Liver (tissue), 9 donors: ENCODE results near the gene PARD3B. TPM values are rescaled to one million over a fixed set of nuclear protein-coding genes. Genes with fewer than 3 reads are reported as not detected.

Experiments used
- DNase-seq: peaks from one replicate; pipeline ENCODE4 v3.0.0-alpha.2; 2017; ENCODE audit warnings: low spot score
- H3K27ac ChIP-seq, 2 donors: one replicate each; pipeline ENCODE4 v1.7.0; 2013; ENCODE audit warnings: inconsistent platforms in 2 of 2, low read length in 2 of 2, control low read depth in 1 of 2, low read depth in 1 of 2, mild to moderate bottlenecking in 1 of 2
- H3K27me3 ChIP-seq, 4 donors: one replicate each; pipeline versions ENCODE4 v1.6.1 to v1.7.0; 2013; ENCODE audit warnings: low read length in 3 of 4, inconsistent platforms in 1 of 4, mild to moderate bottlenecking in 1 of 4, moderate library complexity in 1 of 4; ENCODE audit not compliant: control insufficient read depth in 4 of 4, insufficient read depth in 4 of 4
- H3K36me3 ChIP-seq, 4 donors: one replicate each; pipeline versions ENCODE4 v1.6.1 to v1.7.0; 2013; ENCODE audit warnings: low read length in 3 of 4, mild to moderate bottlenecking in 3 of 4, low read depth in 1 of 4, moderate library complexity in 1 of 4; ENCODE audit not compliant: control insufficient read depth in 4 of 4, insufficient read depth in 3 of 4
- H3K4me1 ChIP-seq, 4 donors: one replicate each; pipeline versions ENCODE4 v1.6.1 to v1.7.0; 2013; ENCODE audit warnings: low read length in 3 of 4, mild to moderate bottlenecking in 3 of 4, moderate library complexity in 1 of 4; ENCODE audit not compliant: control insufficient read depth in 4 of 4, insufficient read depth in 4 of 4
- H3K4me3 ChIP-seq, 3 donors: one replicate each; pipeline versions ENCODE4 v1.6.1 to v1.7.0; 2013; ENCODE audit warnings: low read length in 3 of 3, control low read depth in 1 of 3, low read depth in 1 of 3, mild to moderate bottlenecking in 1 of 3
- H3K9ac ChIP-seq, 2 donors: one replicate each; pipeline ENCODE4 v1.7.0; 2013; ENCODE audit warnings: low read length in 2 of 2, mild to moderate bottlenecking in 2 of 2, moderate library complexity in 2 of 2, control low read depth in 1 of 2, low read depth in 1 of 2
- H3K9me3 ChIP-seq, 4 donors: one replicate each; pipeline versions ENCODE4 v1.6.1 to v1.7.0; 2013; ENCODE audit warnings: low read length in 3 of 4; ENCODE audit not compliant: control insufficient read depth in 4 of 4
- ATF3 ChIP-seq: IDR thresholded peaks from 2 replicates; pipeline ENCODE4 v1.6.1; 2016; ENCODE audit warnings: antibody characterized with exemption
- CTCF ChIP-seq: fragments of 150-350 bp; IDR thresholded peaks from 2 replicates; pipeline ENCODE4 v1.5.1; 2017; ENCODE audit warnings: improper control_type of control experiment, low read depth, low read length; ENCODE audit not compliant: missing input control
- FOXA1 ChIP-seq: IDR thresholded peaks from 2 replicates; pipeline ENCODE4 v1.6.1; 2016; ENCODE audit warnings: antibody characterized with exemption
- FOXA2 ChIP-seq: IDR thresholded peaks from 2 replicates; pipeline ENCODE4 v1.6.1; 2016; ENCODE audit warnings: antibody characterized with exemption
- GABPA ChIP-seq, 2 donors: IDR thresholded peaks in 1 of 2; conservative IDR thresholded peaks in 1 of 2; 2 replicates each; pipeline ENCODE4 v1.6.1; 2016; ENCODE audit warnings: antibody characterized with exemption in 2 of 2, mild to moderate bottlenecking in 1 of 2, moderate library complexity in 1 of 2
- HNF4A ChIP-seq, 2 donors: conservative IDR thresholded peaks; 2 replicates each; pipeline ENCODE4 v1.6.1; 2016; ENCODE audit warnings: antibody characterized with exemption in 2 of 2, mild to moderate bottlenecking in 2 of 2
- HNF4G ChIP-seq: IDR thresholded peaks from 2 replicates; pipeline ENCODE4 v1.6.1; 2016; ENCODE audit warnings: antibody characterized with exemption
- JUND ChIP-seq, 2 donors: IDR thresholded peaks; 2 replicates each; pipeline ENCODE4 v1.6.1; 2016; ENCODE audit warnings: antibody characterized with exemption in 2 of 2
- MAX ChIP-seq: IDR thresholded peaks from 2 replicates; pipeline ENCODE4 v1.6.1; 2016; ENCODE audit warnings: antibody characterized with exemption
- RAD21 ChIP-seq, 2 donors: IDR thresholded peaks; 2 replicates each; pipeline ENCODE4 v1.6.1; 2016; ENCODE audit warnings: antibody characterized with exemption in 2 of 2, mild to moderate bottlenecking in 2 of 2
- REST ChIP-seq: IDR thresholded peaks from 2 replicates; pipeline ENCODE4 v1.6.1; 2016; ENCODE audit warnings: antibody characterized with exemption, mild to moderate bottlenecking
- RXRA ChIP-seq, 2 donors: IDR thresholded peaks; 2 replicates each; pipeline ENCODE4 v1.6.1; 2017 to 2018; ENCODE audit warnings: antibody characterized with exemption in 2 of 2, mild to moderate bottlenecking in 1 of 2
- SP1 ChIP-seq: IDR thresholded peaks from 2 replicates; pipeline ENCODE4 v1.6.1; 2018; ENCODE audit warnings: antibody characterized with exemption, mild to moderate bottlenecking
- TAF1 ChIP-seq: conservative IDR thresholded peaks from 2 replicates; pipeline ENCODE4 v1.6.1; 2016; ENCODE audit warnings: antibody characterized with exemption, mild to moderate bottlenecking
- YY1 ChIP-seq: IDR thresholded peaks from 2 replicates; pipeline ENCODE4 v1.6.1; 2016; ENCODE audit warnings: antibody characterized with exemption, mild to moderate bottlenecking
- WGBS: extraction: QIAGEN DNeasy Blood & Tissue Kit; methylation state at CpG from one replicate; pipeline ENCODE4 v1.1.7; 2013; 5-methylcytosine and 5-hydroxymethylcytosine counted together
- polyA plus RNA-seq, 2 donors: library from polyadenylated mRNA; stranded (reverse) in 1 of 2; unstranded in 1 of 2; fragments of 200-250 nt in 1 of 2; fragments of >200 nt in 1 of 2; fragmentation: Nextera tagmentation in 1 of 2; extraction: Ambion mirVana in 1 of 2; gene quantifications; one replicate each; pipeline versions ENCODE4 v1.2.1 to v1.2.3, GENCODE V29; 2013 to 2015
- total RNA-seq, 2 donors: library from RNA; depleted of rRNA; stranded (reverse); fragments of >200 nt; gene quantifications; one replicate each; pipeline ENCODE4 v1.2.3, GENCODE V29; 2014
- donor health status: healthy.
- donor health status: healthy.
- donor health status: healthy.
- donor health status: healthy.
- donor health status: healthy.

Gene PARD3B
- total and polyA plus RNA-seq, 4 donors, result 1.1 to 10.3 (median 3.7) TPM

GRCh38 chr2:205060269-205060668 is 515.0 kb downstream of the PARD3B start (continued):
- no peak for TF ChIP-seq ATF3

GRCh38 chr2:205066081-205066480 is 520.8 kb downstream of the PARD3B start:
- TF ChIP-seq SP1, result no peak
- TF ChIP-seq MAX, result no peak
- no peak for TF ChIP-seq HNF4A (conservative IDR thresholded peaks at IDR 0.05)
- no peak for TF ChIP-seq HNF4G
- TF ChIP-seq JUND (IDR thresholded peaks at IDR 0.05), result no peak
- no peak for TF ChIP-seq GABPA (IDR thresholded peaks at IDR 0.05 in 1 of 2, conservative IDR thresholded peaks at IDR 0.05 in 1 of 2)
- Histone ChIP-seq H3K9ac (no peak overlapping the region), H3K4me1 (no peaks in the 10 kb centered on the region), H3K27ac (no peak overlapping the region), H3K36me3 (no peaks in the 10 kb centered on the region), H3K9me3 (no peaks in the 10 kb centered on the region), H3K4me3 (no peak overlapping the region), H3K27me3 (no peaks in the 10 kb centered on the region)
- DNase-seq, result no peak
- 88% methylated on average over 5 of the region's 5 CpGs for WGBS

GRCh38 chr2:205069928-205070327 is 524.7 kb downstream of the PARD3B start:
- Histone ChIP-seq H3K4me1 (no peaks in the 10 kb centered on the region), H3K9me3 (no peaks in the 10 kb centered on the region), H3K27ac (no peak overlapping the region), H3K36me3 (no peaks in the 10 kb centered on the region), H3K27me3 (no peaks in the 10 kb centered on the region), H3K4me3 (no peak overlapping the region), H3K9ac (no peak overlapping the region)
- TF ChIP-seq FOXA2 (no peak), YY1 (no peak), REST (no peak), FOXA1 (no peak), MAX (no peak), TAF1 (no peak), GABPA (IDR thresholded peaks at IDR 0.05 in 1 of 2, conservative IDR thresholded peaks at IDR 0.05 in 1 of 2) (no peak), HNF4G (no peak), RXRA (IDR thresholded peaks at IDR 0.05) (no peak), RAD21 (IDR thresholded peaks at IDR 0.05) (no peak), CTCF (no peak)
- 96% methylated on average over 1 of the region's 1 CpG for WGBS
- DNase-seq, result no peak
